LNCAP (cell line): ENCODE results near the gene GSS.

Source experiments
- CTCF ChIP-seq: fragments of 450-650 bp; IDR thresholded peaks from 2 replicates; pipeline ENCODE4 v1.5.1; 2017; ENCODE audit warnings: mild to moderate bottlenecking

Gene GSS

GRCh38 chr20:34953960-34954359, 1.6 kb downstream of the GSS start:
- no peak for TF ChIP-seq CTCF

- no peak for TF ChIP-seq CTCF
These were observed 2.9 kb downstream of the GSS start for GRCh38 chr20:34952671-34953070.

- TF ChIP-seq CTCF, result no peak
These were observed 4.0 kb downstream of the GSS start for GRCh38 chr20:34951652-34952051.

GRCh38 chr20:34951252-34951651, 4.4 kb downstream of the GSS start:
- TF ChIP-seq CTCF, result no peak

GRCh38 chr20:34949120-34949519, 6.5 kb downstream of the GSS start:
- no peak for TF ChIP-seq CTCF

GRCh38 chr20:34948030-34948429, 7.6 kb downstream of the GSS start:
- no peak for TF ChIP-seq CTCF

- TF ChIP-seq CTCF, result no peak
These were observed 8.3 kb downstream of the GSS start for GRCh38 chr20:34947336-34947735.

- TF ChIP-seq CTCF, result no peak
These were observed 8.9 kb downstream of the GSS start for GRCh38 chr20:34946661-34947060.
